Measurements from ENCODE around the gene CDV3. TPM values are rescaled to one million over a fixed set of nuclear protein-coding genes. Genes with fewer than 3 reads are reported as not detected.

Gene CDV3
- total RNA-seq, 1 experiment from 2014 or later: 202 TPM

DNA sequence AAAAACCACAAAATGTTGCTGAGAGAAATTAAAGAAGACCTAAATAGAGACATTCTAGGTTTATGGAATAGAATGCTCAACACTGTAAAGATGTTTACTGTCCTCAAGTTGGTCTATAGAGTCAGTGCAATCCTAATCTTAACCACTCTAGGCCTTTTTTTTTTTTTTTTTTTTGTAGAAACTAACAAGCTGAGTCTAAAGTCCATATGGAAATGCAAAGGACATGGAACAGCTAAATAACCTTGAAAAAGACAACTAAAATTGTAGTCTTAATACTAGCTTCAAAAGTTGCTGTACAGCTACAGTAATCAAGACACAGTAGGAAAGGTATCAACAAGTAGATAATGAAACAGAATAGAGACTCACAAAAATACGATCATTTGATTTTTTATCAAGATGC lies 32.9 kb downstream of the CDV3 start:
- DNase-seq (ENCODE audit: low read depth): no peak

- no peak for DNase-seq (ENCODE audit: low read depth)
Measured at GRCh38 chr3:133606902-133607301, 33.4 kb downstream of the CDV3 start.

- no peak for DNase-seq (ENCODE audit: low read depth)
Measured at GRCh38 chr3:133607816-133608215, 34.3 kb downstream of the CDV3 start.

DNA sequence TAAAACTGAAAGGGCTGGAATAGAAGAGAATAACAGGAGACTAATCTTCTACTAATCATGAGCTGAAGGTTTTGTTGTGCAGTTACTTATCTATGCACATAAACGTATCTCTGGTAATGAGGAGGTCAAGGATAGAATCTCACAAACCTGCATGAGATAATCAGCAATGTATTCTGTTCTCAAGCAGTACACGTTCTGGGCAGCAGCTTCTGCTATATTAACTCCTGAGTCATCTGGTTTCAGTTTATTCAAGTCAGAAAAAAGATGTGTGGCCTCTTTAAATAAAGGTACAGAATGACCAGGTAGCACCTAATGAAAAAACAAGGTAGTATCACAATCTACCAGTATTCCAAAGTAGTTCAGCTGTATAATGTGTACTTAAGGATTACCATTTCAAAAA lies 34.9 kb downstream of the CDV3 start:
- no peak for DNase-seq (ENCODE audit: low read depth)

DNA sequence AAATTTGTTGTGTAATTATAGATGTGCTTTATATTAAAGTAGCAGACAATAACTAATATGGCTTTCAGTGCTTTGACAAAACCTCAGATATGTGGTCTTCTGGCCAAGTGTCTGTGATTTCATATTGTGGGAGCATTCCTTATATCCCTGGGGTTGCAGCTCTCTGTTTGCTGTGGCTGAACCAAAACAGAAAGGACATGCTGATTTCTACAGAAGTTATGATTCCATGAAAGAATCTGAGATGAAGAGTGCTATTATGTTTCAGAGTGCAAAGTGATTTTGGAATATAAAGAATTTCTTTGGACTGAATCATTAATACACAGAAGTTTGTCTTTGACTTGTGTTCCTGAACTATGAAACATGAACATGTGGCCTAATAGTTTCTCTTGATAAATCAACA lies 36.5 kb downstream of the CDV3 start:
- no peak for DNase-seq (ENCODE audit: low read depth)

GRCh38 chr3:133611534-133611933 lies 38.0 kb downstream of the CDV3 start:
- DNase-seq (ENCODE audit: low read depth): no peak

DNA sequence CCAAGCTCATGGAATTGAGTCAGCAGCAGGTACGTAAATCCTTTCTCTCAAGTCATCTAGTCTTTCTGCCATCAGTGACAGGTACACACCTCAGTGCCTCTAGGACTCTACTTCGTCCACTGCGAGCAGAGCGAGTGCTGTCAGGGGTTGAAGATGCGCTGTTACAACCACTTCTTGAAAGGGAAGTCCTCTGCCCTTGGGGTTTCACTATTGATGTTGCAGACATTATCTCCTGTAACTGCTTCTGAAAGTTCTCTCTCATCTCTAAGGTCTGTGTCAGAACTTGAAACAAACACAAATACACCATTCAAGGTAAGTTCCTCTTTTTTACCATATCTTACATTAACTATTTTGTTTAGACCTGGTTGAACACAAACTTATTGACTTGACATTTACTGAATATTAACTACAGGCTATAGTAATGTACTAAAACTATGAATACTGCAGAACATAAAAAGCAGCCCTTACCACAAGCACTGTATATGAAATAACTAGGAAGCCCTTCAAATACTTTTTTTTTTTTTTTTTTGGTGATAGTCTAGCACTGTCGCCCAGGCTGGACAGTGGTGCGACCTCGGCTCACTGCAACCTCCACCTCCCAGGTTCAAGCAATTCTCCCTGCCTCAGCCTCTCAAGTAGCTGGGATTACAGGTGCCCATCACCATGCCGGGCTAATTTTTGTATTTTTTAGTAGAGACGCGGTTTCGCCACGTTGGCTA lies 46.7 kb downstream of the CDV3 start:
- no peak for DNase-seq (ENCODE audit: low read depth)

DNA sequence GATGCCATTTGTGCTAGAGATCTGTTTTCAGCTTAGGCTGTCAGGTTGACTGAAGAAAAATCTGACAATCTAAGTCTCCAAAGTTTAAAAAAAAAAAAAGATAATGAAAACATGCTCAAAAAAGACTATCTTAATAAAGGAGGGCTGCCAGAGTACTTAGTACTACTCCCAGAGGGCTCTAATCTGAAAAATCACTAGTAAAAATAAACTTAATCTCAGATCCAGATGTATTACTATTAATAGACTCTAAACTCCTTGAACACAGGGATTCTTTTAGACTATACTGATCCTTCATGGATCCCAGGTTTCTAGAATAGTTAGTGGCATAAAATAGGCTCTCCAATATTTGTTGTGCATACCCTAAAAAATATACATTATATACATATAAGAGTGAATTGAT lies 54.3 kb downstream of the CDV3 start:
- DNase-seq (ENCODE audit: low read depth): no peak

DNA sequence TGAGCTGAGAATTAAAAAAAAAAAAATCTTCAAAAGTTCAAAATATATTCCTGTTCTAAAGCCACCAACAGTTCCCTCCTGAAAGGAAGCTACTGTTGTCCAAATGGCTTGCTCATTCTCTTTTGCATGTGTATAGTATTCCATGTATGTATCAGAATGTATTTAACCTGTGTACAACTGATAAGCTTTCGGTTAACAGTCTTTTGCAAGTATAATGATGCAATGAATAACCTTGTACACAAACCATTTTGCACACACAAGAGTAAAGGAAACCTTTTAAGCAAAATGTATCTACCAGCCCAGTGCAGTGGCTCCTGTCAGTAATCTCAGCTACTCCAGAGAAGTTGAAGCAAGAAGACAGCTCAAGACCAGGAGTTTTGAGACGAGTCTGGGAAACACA lies 55.7 kb downstream of the CDV3 start:
- DNase-seq (ENCODE audit: low read depth): no peak

GRCh38 chr3:133633439-133633838 lies 60.0 kb downstream of the CDV3 start:
- DNase-seq (ENCODE audit: low read depth): no peak

Other genes starting within 250 kb of the CDV3 start
- gene BFSP2, start 173.6 kb upstream of the CDV3 start, total RNA-seq (2014; rRNA removed; shearing (Covaris generic)): not detected in 2 replicates
- 53.5 and 56.8 TPM in 2 replicates for gene TOPBP1, start 88.3 kb downstream of the CDV3 start, total RNA-seq (2014; rRNA removed; shearing (Covaris generic))
- not detected in 2 replicates for gene TF, start 172.7 kb downstream of the CDV3 start, total RNA-seq (2014; rRNA removed; shearing (Covaris generic))
- 66.0 and 74.6 TPM in 2 replicates for gene SRPRB, start 232.1 kb downstream of the CDV3 start, total RNA-seq (2014; rRNA removed; shearing (Covaris generic))

All from M059J (cell line).